ENCODE results near the gene GYS1.

The GYS1 gene

DNA sequence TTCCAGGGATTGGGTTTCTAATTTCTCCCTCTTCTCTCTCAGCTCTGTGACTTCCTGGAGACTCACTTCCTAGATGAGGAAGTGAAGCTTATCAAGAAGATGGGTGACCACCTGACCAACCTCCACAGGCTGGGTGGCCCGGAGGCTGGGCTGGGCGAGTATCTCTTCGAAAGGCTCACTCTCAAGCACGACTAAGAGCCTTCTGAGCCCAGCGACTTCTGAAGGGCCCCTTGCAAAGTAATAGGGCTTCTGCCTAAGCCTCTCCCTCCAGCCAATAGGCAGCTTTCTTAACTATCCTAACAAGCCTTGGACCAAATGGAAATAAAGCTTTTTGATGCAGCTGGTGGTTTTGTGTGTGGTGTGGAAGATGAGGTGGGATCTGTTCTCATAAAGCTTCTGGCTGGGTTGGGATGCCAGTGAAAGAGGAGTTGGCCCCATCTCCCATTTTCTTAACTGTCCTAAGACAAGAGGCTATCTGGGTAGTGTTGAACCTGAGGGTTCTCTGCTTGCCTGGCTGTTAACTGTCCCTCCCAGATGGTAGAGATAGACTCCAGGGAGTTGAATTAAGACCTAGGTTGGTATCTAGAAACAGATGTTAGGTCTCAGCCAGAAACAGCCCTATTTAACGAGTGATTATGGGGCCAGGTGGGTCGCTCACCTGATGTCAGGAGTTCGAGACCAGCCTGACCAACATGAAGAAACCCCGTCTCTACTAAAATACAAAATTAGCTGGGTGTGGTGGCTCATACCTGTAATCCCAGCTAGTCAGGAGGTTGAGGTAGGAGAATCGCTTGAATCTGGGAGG, 26.4 kb downstream of the GYS1 start:
- TF ChIP-seq, protein P1, sequence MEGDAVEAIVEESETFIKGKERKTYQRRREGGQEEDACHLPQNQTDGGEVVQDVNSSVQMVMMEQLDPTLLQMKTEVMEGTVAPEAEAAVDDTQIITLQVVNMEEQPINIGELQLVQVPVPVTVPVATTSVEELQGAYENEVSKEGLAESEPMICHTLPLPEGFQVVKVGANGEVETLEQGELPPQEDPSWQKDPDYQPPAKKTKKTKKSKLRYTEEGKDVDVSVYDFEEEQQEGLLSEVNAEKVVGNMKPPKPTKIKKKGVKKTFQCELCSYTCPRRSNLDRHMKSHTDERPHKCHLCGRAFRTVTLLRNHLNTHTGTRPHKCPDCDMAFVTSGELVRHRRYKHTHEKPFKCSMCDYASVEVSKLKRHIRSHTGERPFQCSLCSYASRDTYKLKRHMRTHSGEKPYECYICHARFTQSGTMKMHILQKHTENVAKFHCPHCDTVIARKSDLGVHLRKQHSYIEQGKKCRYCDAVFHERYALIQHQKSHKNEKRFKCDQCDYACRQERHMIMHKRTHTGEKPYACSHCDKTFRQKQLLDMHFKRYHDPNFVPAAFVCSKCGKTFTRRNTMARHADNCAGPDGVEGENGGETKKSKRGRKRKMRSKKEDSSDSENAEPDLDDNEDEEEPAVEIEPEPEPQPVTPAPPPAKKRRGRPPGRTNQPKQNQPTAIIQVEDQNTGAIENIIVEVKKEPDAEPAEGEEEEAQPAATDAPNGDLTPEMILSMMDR (IDR thresholded peaks at IDR 0.05; ENCODE audit: insufficient read depth, missing control alignments): no peak
- FAIRE-seq: no peak
- DNase-seq (ENCODE audit: insufficient read length, low spot score): no peak

DNA sequence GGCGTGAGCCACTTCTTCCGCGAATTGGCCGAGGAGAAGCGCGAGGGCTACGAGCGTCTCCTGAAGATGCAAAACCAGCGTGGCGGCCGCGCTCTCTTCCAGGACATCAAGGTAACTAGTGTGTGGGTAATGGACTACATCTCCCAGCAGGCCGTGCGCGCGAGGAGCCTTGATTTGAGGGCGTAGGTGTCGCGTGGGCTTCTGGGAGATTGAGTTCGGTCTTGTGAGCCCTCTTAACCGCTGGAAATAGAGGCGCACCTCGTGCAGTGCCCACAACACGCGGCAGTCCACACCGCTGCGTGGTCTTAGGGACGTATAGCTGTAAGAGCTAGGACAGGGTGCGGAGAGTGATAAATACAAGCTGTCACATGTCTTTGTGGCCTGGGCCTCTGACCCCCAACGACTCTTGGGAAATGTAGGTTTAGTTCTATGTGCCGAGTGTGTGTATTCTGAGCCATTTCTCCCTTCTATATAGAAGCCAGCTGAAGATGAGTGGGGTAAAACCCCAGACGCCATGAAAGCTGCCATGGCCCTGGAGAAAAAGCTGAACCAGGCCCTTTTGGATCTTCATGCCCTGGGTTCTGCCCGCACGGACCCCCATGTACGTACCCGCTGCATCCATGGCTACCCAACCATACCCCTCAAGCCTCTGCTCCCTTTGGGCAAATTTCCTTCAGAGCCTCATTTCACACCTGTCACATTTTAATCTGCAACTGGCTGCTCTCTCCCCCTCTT, 27.1 kb downstream of the GYS1 start:
- TF ChIP-seq, protein P1 (IDR thresholded peaks at IDR 0.05; ENCODE audit: insufficient read depth, missing control alignments): no peak
- DNase-seq (ENCODE audit: insufficient read length, low spot score) (no peak), FAIRE-seq (no peak)

DNA sequence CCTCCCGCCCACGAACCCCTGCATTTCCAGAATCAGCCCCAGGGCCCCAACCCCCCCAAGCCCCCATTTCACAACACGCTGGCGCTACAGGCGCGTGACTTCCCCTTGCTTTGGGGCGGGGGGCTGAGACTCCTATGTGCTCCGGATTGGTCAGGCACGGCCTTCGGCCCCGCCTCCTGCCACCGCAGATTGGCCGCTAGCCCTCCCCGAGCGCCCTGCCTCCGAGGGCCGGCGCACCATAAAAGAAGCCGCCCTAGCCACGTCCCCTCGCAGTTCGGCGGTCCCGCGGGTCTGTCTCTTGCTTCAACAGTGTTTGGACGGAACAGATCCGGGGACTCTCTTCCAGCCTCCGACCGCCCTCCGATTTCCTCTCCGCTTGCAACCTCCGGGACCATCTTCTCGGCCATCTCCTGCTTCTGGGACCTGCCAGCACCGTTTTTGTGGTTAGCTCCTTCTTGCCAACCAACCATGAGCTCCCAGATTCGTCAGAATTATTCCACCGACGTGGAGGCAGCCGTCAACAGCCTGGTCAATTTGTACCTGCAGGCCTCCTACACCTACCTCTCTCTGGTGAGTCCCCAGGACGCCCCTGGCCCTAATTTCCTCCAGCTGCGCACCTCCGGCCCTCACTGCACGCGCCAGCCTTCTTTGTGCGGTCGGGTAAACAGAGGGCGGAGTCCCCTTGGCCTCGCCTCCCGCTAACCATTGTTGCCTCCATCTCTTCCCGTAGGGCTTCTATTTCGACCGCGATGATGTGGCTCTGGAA, 27.9 kb downstream of the GYS1 start, which contains the start of gene FTL:
TSS of gene FTL (plus strand) at position 270 of the 766 bp plus-strand sequence. CDS start at position 469, 199 bp downstream.
- TF ChIP-seq, protein P1 (IDR thresholded peaks at IDR 0.05; ENCODE audit: insufficient read depth, missing control alignments): no peak
- DNase-seq (ENCODE audit: insufficient read length, low spot score) (peak; percentile 98), FAIRE-seq (no peak)

DNA sequence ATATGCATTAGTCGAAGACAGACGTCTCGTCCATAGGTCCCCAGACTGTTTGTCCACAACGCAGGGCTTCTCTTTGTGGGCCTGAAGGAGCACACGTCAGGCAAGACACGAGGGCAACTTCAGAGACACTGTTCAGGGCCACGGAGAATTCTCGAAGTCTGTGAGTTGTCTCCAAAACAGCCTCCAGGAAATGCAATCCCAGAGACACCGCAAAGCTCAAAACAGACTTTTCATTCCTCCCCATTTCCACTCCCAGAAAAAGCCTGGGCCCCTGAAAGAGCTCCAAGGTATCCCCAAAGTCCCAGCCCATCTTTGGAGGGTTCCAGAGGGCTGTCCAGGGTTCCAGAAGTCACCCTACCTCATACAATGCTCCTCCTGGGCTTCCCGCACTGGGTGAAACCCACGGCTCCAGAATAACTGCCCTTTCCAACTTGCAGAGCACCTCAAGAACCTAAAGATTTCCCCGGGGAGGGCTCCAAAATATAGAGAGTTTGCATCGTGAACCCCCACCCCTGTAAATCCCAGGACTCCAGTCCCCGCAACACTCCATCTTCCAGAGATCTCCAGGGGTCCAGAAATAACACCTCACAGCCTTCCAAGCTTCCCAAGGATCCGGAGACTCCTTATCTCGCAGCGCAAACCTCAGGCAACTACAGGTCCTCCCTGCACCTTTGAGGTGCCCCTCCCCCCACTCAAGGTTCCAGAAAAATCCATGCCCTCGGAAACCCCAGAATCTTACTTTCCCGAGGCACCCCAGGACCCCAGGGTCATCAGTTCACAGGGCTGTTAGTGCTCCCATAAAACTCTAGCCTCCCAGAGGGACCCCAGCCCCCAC, 28.7 kb downstream of the GYS1 start:
- FAIRE-seq (no peak), DNase-seq (ENCODE audit: insufficient read length, low spot score) (no peak)
- TF ChIP-seq, protein P1 (IDR thresholded peaks at IDR 0.05; ENCODE audit: insufficient read depth, missing control alignments): no peak

DNA sequence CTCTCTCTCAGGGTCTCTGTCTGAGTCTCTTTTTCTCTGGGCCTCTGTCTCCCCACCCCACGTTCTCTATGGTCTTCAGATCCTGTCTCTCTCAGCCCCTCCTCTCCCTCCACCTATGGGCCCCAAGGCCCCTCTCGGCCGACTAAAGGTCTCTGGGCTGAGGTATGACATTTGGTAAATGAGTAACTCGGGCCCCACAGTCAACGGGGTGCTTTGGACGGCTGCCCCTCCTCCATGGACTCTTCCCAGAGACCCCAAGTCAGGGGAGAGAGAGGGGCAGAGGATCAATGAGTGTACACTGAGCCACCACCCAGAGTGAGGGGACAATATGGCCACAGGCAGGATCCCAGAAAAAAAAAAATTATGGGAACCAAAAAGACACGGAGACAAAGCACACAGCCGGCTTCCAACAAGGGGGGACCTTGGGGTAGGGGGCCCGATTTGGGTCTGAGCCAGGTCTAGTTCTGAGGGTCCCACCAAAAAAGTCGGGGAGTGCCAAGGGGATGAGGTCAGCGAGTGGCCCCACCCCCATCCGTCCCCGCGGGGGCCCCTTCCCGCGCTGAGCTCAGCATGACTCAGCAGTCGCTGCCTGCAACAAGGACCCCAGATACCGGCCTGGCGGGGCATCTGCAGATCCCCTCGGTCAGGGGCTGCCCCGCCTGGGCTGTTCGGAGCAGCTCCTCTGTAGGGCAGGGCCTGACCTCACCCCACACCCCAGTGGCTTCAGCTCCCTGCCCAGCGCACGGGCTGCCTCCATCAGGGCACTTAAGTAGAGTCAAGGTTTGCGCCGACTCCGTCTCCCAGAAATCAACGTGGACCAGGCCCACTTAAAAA, 29.5 kb downstream of the GYS1 start:
- no peak for FAIRE-seq

More for the DNA sequence above, 29.5 kb downstream of the GYS1 start:
- no peak for DNase-seq (ENCODE audit: insufficient read length, low spot score)
- TF ChIP-seq, protein P1 (IDR thresholded peaks at IDR 0.05; ENCODE audit: insufficient read depth, missing control alignments): no peak
